ENCODE results near the gene MCM9. TPM values are rescaled to one million over a fixed set of nuclear protein-coding genes. Genes with fewer than 3 reads are reported as not detected.

Gene MCM9
- polyA plus RNA-seq, 2 of the 4 experiments (the other 2 are of a cell fraction), result 5.1 to 5.4 TPM

GRCh38 chr6:118810420-118811027 lies 124.4 kb downstream of the MCM9 start:
- H3K9me3 ChIP-seq, result no peaks in the 10 kb centered on the region
- DNase-seq (ENCODE audit: low read depth in 1 of 2, low spot score in 1 of 2) (no peak), FAIRE-seq (no peak), ATAC-seq (no peak)
- ChIA-PET POLR2A (no interaction called here), CTCF (interaction anchor here (0.8 to 1.7 kb wide), 2 partner anchors 10 to 104 kb away, joined by 4 to 5 read pairs; no protein-coding TSS in a partner anchor)
- no peaks in the 10 kb centered on the region for H3K4me1 ChIP-seq
- H3K4me2 ChIP-seq, result no peak overlapping the region
- H3K4me3 ChIP-seq, result no peak overlapping the region
- TF ChIP-seq JUN (IDR thresholded peaks at IDR 0.05) (no peak), ZNF302 (CRISPR knock-in tag; IDR thresholded peaks at IDR 0.05) (no peak), RNF2 (IDR thresholded peaks at IDR 0.05; ENCODE audit: borderline replicate concordance, low read depth) (no peak), KDM5A (IDR thresholded peaks at IDR 0.05) (no peak), E2F6 (IDR thresholded peaks at IDR 0.05; ENCODE audit: borderline replicate concordance, low read depth) (no peak), CEBPB (IDR thresholded peaks at IDR 0.05) (no peak), FOSB (CRISPR knock-in tag; IDR thresholded peaks at IDR 0.05) (no peak), MYC (IDR thresholded peaks at IDR 0.05; ENCODE audit: borderline replicate concordance, low read length) (no peak), MAX (IDR thresholded peaks at IDR 0.05) (no peak), RFX5 (IDR thresholded peaks at IDR 0.05) (no peak), SREBF2 (IDR thresholded peaks at IDR 0.05) (no peak), NPAS2 (CRISPR knock-in tag; IDR thresholded peaks at IDR 0.05; ENCODE audit: borderline replicate concordance) (no peak), PBX3 (IDR thresholded peaks at IDR 0.05) (no peak), CHD2 (IDR thresholded peaks at IDR 0.05; ENCODE audit: low read length, partially characterized antibody) (no peak), BHLHE40 (IDR thresholded peaks at IDR 0.05; ENCODE audit: low read depth, low read length) (no peak), NFE2L2 (conservative IDR thresholded peaks at IDR 0.05; ENCODE audit: low read length) (no peak), CBX8 (IDR thresholded peaks at IDR 0.05) (no peak), HEYL (CRISPR knock-in tag; IDR thresholded peaks at IDR 0.05) (no peak), EP300 (IDR thresholded peaks at IDR 0.05) (no peak), HOXB5 (CRISPR knock-in tag; IDR thresholded peaks at IDR 0.05) (no peak)
- WGBS (ENCODE audit: missing lambda C conversion rate), result 75% methylated on average over 4 of the region's 4 CpGs
- no peak overlapping the region for H3K27ac ChIP-seq

GRCh38 chr6:118808793-118809638 lies 125.9 kb downstream of the MCM9 start:
- CTCF ChIA-PET, result interaction anchor here (0.6 to 2.2 kb wide), 4 partner anchors 9 to 904 kb away, joined by 3 to 8 read pairs (median 3); no protein-coding TSS in a partner anchor
- no peaks in the 10 kb centered on the region for H3K4me1 ChIP-seq
- no peak for DNase-seq (ENCODE audit: low read depth in 1 of 2, low spot score in 1 of 2)
- no peak overlapping the region for H3K4me2 ChIP-seq
- POLR2A ChIA-PET, result no interaction called here
- H3K9me3 ChIP-seq, result no peaks in the 10 kb centered on the region
- TF ChIP-seq PBX3 (IDR thresholded peaks at IDR 0.05), result no peak
- TF ChIP-seq CHD4 (IDR thresholded peaks at IDR 0.05; ENCODE audit: borderline replicate concordance), result no peak
- TF ChIP-seq EHMT2 (IDR thresholded peaks at IDR 0.05; ENCODE audit: low read depth), result no peak
- no peak for TF ChIP-seq CEBPB (IDR thresholded peaks at IDR 0.05)
- TF ChIP-seq KDM1A (IDR thresholded peaks at IDR 0.05; ENCODE audit: low read depth), result no peak
- TF ChIP-seq MAFK (IDR thresholded peaks at IDR 0.05; ENCODE audit: partially characterized antibody), result no peak
- no peak for TF ChIP-seq NR3C1 (IDR thresholded peaks at IDR 0.05)
- no peak for TF ChIP-seq ZSCAN20 (CRISPR knock-in tag; IDR thresholded peaks at IDR 0.05)
- no peak for TF ChIP-seq ATOH8 (CRISPR knock-in tag; IDR thresholded peaks at IDR 0.05; ENCODE audit: low read depth)
- no peak for TF ChIP-seq EHF (CRISPR knock-in tag; IDR thresholded peaks at IDR 0.05)
- no peak for TF ChIP-seq NPAS2 (CRISPR knock-in tag; IDR thresholded peaks at IDR 0.05; ENCODE audit: borderline replicate concordance)
- TF ChIP-seq CHD2 (IDR thresholded peaks at IDR 0.05; ENCODE audit: low read length, partially characterized antibody), result no peak
- H3K27ac ChIP-seq, result no peak overlapping the region
- no peak overlapping the region for H3K4me3 ChIP-seq
- WGBS (ENCODE audit: missing lambda C conversion rate), result 75% methylated on average over 5 of the region's 5 CpGs
- FAIRE-seq, result no peak
- ATAC-seq, result no peak

All from A549 (cell line).